ENCODE data around the gene ARHGAP6. TPM values are rescaled to one million over a fixed set of nuclear protein-coding genes. Genes with fewer than 3 reads are reported as not detected.
"Not testable (repeated sequence)": the region's sequence is repeated elsewhere in the genome, so short reads cannot be mapped to it uniquely, and the experiment has no call there.

ARHGAP6 gene
- total RNA-seq, 4 donors from 2014 or later: 0.64 to 9.5 (median 2.3) TPM

- Histone ChIP-seq H3K4me3 (no peak overlapping the region), H3K27me3 (no peaks in the 10 kb centered on the region), H3K9me3 (no peaks in the 10 kb centered on the region), H3K27ac (no peak overlapping the region), H3K36me3 (no peaks in the 10 kb centered on the region), H3K4me1 (no peaks in the 10 kb centered on the region)
- intact Hi-C loops (cut with DNase I): loop anchor here (10.0 kb wide), 2 partner anchors 244 to 386 kb away; no protein-coding TSS in a partner anchor
- TF ChIP-seq POLR2A (IDR thresholded peaks at IDR 0.05): no peak
- no peak for TF ChIP-seq CTCF (IDR thresholded peaks at IDR 0.05)
- 54 to 70% methylated on average over 3 of the region's 3 CpGs for WGBS, 2 donors
- no peak for DNase-seq
Measured at GRCh38 chrX:11530621-11531020, 135.1 kb downstream of the ARHGAP6 start.

GRCh38 chrX:11528623-11529022 is 137.1 kb downstream of the ARHGAP6 start:
- intact Hi-C loops (cut with DNase I): no loop called here

GRCh38 chrX:11525685-11526084 is 140.0 kb downstream of the ARHGAP6 start:
- Histone ChIP-seq H3K36me3 (no peaks in the 10 kb centered on the region), H3K4me1 (no peaks in the 10 kb centered on the region), H3K4me3 (no peak overlapping the region), H3K27ac (no peak overlapping the region), H3K27me3 (no peaks in the 10 kb centered on the region), H3K9me3 (no peaks in the 10 kb centered on the region)
- intact Hi-C loops (cut with DNase I): no loop called here
- DNase-seq: no peak
- TF ChIP-seq POLR2A (IDR thresholded peaks at IDR 0.05) (no peak), CTCF (IDR thresholded peaks at IDR 0.05) (no peak)
- 80 to 84% methylated on average over 2 of the region's 2 CpGs for WGBS, 2 donors

More at GRCh38 chrX:11528623-11529022, 137.1 kb downstream of the ARHGAP6 start:
- WGBS, 2 donors: 58% methylated on average over 2 of the region's 2 CpGs; no CpG with 5 or more reads in 1 of the 2 donors
- Histone ChIP-seq H3K9me3 (no peaks in the 10 kb centered on the region), H3K36me3 (no peaks in the 10 kb centered on the region), H3K4me1 (no peaks in the 10 kb centered on the region), H3K27me3 (no peaks in the 10 kb centered on the region), H3K4me3 (no peak overlapping the region), H3K27ac (no peak overlapping the region)
- no peak for DNase-seq
- TF ChIP-seq CTCF (IDR thresholded peaks at IDR 0.05) (no peak), POLR2A (IDR thresholded peaks at IDR 0.05) (no peak)

GRCh38 chrX:11519234-11519633 is 146.5 kb downstream of the ARHGAP6 start:
- H3K4me3 ChIP-seq; H3K36me3 ChIP-seq; H3K9me3 ChIP-seq; H3K27ac ChIP-seq; H3K4me1 ChIP-seq; DNase-seq; intact Hi-C loops (cut with DNase I); H3K27me3 ChIP-seq: not testable (repeated sequence)
- WGBS, 2 donors: no CpG with 5 or more reads among the region's 1 CpG

- H3K36me3 ChIP-seq: no peaks in the 10 kb centered on the region
- WGBS, 2 donors: 68 to 86% methylated on average over 3 of the region's 3 CpGs
- no peaks in the 10 kb centered on the region for H3K27me3 ChIP-seq
- no peaks in the 10 kb centered on the region for H3K4me1 ChIP-seq
- no peaks in the 10 kb centered on the region for H3K9me3 ChIP-seq
- no peak overlapping the region for H3K4me3 ChIP-seq
- no peak for DNase-seq
- intact Hi-C loops (cut with DNase I): no loop called here
- H3K27ac ChIP-seq: no peak overlapping the region
- TF ChIP-seq CTCF (IDR thresholded peaks at IDR 0.05): no peak
- TF ChIP-seq POLR2A (IDR thresholded peaks at IDR 0.05): no peak
Measured at GRCh38 chrX:11509786-11510185, 155.9 kb downstream of the ARHGAP6 start.

- H3K4me1 ChIP-seq: no peaks in the 10 kb centered on the region
- no peaks in the 10 kb centered on the region for H3K27me3 ChIP-seq
- 26 to 39% methylated on average over 2 of the region's 2 CpGs for whole genome bisulfite sequencing, 2 donors
- H3K4me3 ChIP-seq: no peak overlapping the region
- H3K27ac ChIP-seq: no peak overlapping the region
- TF ChIP-seq POLR2A (IDR thresholded peaks at IDR 0.05) (no peak), CTCF (IDR thresholded peaks at IDR 0.05) (no peak)
- intact Hi-C loops (cut with DNase I): no loop called here
- no peak for DNase-seq
- no peaks in the 10 kb centered on the region for H3K36me3 ChIP-seq
- H3K9me3 ChIP-seq: no peaks in the 10 kb centered on the region
Measured at GRCh38 chrX:11504234-11504633, 161.5 kb downstream of the ARHGAP6 start.
